SK-N-MC (cell line): ENCODE data around the gene HINFP.
A peak's percentile ranks its signal among the peaks of the same experiment; 100 is the strongest.

Source experiments
- DNase-seq: peaks from one replicate; pipeline ENCODE4 v3.0.0-alpha.2; 2011; ENCODE audit warnings: low read depth, low spot score
- H3K27ac ChIP-seq: fragments of 200-600 bp; sonication (generic); 2 replicates; pipeline ENCODE4 v1.5.1; 2016; ENCODE audit warnings: mixed run types
- H3K36me3 ChIP-seq: fragments of 200-600 bp; sonication (generic); 2 replicates; pipeline ENCODE4 v1.6.1; 2017; ENCODE audit warnings: antibody characterized with exemption, low read length, mixed read lengths; ENCODE audit not compliant: insufficient read depth
- H3K4me3 ChIP-seq: fragments of 200-600 bp; sonication (generic); 2 replicates; pipeline ENCODE4 v1.5.1; 2016
- H3K9ac ChIP-seq: fragments of 200-600 bp; sonication (generic); 2 replicates; pipeline ENCODE4 v1.8.0; 2017; ENCODE audit warnings: mixed run types, mixed read lengths; ENCODE audit not compliant: insufficient read length
- H3K9me3 ChIP-seq: fragments of 200-600 bp; sonication (generic); 2 replicates; pipeline ENCODE4 v1.6.1; 2017; ENCODE audit warnings: low read depth, mild to moderate bottlenecking, antibody characterized with exemption, low read length, moderate library complexity, mixed read lengths
- EZH2 ChIP-seq: fragments of 200-600 bp; sonication (generic); IDR thresholded peaks from one replicate; pipeline ENCODE4 v1.6.1; 2017; ENCODE audit warnings: antibody characterized with exemption
- FOXP2 ChIP-seq: optimal IDR thresholded peaks from 2 replicates; pipeline ENCODE3; 2011; ENCODE audit warnings: mild to moderate bottlenecking, moderate library complexity; ENCODE audit not compliant: insufficient read depth; ENCODE audit errors: extremely low read length, control extremely low read depth
- POLR2AphosphoS5 ChIP-seq: IDR thresholded peaks from 2 replicates; pipeline ENCODE4 v1.6.1; 2012; ENCODE audit warnings: mild to moderate bottlenecking, low read depth, low read length, borderline replicate concordance

The HINFP gene

DNA sequence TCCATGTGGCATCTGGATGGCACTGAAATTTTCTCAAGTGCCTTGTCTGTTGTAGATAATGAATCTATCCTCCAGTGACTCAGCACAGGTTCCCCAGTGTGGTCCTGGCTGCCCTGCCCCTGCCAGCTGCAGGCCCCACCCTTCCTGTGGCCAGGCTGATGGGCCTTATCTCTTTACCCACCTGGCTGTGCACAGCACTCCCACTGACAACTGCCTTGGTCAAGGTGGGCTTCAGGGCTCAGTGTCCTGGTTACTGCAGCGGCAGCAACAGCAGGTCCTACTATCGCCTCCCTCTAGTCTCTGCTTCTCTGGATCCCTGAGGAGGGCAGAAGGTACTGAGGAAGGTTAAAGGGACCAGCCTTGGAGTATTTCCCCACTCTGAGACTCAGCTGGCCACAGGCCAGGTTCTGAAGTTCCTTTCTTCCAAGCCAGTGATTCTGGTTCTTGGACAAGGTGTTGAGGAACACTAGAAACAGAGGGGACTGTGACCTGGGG, 33.6 kb upstream of the HINFP start:
- Histone ChIP-seq H3K9me3 (no peaks in the 10 kb centered on the region), H3K9ac (no peak overlapping the region), H3K4me3 (no peak overlapping the region), H3K27ac (no peak overlapping the region), H3K36me3 (peaks cover 13% of the 10 kb centered on the region)
- no peak for TF ChIP-seq POLR2AphosphoS5
- TF ChIP-seq EZH2 = no peak
- TF ChIP-seq FOXP2 = no peak
- DNase-seq = no peak

DNA sequence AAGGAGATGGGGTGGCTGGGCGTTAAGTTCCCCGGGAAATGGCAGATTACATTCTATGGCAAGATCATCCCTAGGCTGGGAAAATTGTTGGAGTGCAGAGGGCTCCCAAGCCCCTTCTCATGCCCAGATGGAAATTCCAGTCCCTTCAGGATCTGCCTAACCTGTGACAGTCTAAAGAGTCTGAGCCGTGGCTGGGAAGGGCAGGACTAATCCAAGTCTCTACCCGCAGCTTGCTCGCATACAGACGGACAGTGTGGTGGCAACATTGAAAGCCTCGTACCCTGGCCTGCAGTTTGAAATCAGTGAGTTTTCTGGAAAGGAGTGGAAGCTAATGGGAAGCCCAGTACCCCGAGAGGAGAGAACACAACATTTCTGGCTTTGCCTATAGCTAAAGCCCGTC, 33.0 kb upstream of the HINFP start:
- Histone ChIP-seq H3K36me3 (peaks cover 19% of the 10 kb centered on the region), H3K4me3 (no peak overlapping the region), H3K9ac (no peak overlapping the region), H3K27ac (no peak overlapping the region), H3K9me3 (no peaks in the 10 kb centered on the region)
- TF ChIP-seq EZH2 = no peak
- TF ChIP-seq POLR2AphosphoS5 = no peak
- TF ChIP-seq FOXP2 = no peak
- DNase-seq = no peak

DNA sequence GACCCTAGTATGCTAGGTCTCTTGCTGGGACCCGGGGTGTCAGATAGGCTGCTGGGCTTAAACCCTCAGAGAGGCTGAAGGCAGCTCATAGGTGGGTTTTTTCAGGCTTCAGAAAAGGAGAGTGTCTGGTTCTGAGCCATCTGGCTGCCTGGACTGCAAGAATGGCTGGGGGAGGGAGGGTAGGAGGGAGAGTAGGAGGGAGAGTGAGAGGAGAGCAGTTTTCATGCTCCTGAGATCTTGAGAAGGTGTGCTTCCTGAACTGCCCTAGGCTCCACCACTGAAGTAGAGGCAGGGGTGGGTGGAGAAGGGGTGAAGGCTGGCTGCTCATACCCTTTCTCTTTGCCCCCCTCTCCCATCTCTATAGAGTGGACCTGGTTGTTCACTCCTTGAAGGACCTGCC, 32.1 kb upstream of the HINFP start:
- TF ChIP-seq EZH2 = no peak
- TF ChIP-seq POLR2AphosphoS5 = no peak
- no peak for TF ChIP-seq FOXP2
- Histone ChIP-seq H3K36me3 (peaks cover 27% of the 10 kb centered on the region), H3K9me3 (no peaks in the 10 kb centered on the region), H3K9ac (no peak overlapping the region), H3K27ac (no peak overlapping the region), H3K4me3 (no peak overlapping the region)
- DNase-seq = no peak

DNA sequence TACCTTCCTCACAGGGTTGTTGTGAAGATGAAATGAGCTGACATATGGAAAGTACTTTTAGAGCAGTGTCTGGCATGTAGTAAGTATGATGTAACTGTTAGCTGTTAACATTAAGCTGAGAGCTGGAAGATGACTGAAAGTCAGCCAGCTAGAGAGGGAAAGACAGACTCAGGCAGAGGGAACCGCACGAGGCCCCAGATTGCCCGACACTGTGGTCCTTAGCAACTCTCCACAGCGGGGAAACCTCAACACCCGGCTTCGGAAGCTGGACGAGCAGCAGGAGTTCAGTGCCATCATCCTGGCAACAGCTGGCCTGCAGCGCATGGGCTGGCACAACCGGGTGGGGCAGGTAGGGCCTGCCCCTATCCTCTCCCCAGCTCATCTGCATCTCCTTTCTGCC, 30.2 kb upstream of the HINFP start:
- Histone ChIP-seq H3K36me3 (peaks cover 30% of the 10 kb centered on the region), H3K4me3 (no peak overlapping the region), H3K9me3 (no peaks in the 10 kb centered on the region), H3K9ac (no peak overlapping the region), H3K27ac (peak overlapping the region; percentile 83)
- no peak for TF ChIP-seq FOXP2
- DNase-seq = no peak

DNA sequence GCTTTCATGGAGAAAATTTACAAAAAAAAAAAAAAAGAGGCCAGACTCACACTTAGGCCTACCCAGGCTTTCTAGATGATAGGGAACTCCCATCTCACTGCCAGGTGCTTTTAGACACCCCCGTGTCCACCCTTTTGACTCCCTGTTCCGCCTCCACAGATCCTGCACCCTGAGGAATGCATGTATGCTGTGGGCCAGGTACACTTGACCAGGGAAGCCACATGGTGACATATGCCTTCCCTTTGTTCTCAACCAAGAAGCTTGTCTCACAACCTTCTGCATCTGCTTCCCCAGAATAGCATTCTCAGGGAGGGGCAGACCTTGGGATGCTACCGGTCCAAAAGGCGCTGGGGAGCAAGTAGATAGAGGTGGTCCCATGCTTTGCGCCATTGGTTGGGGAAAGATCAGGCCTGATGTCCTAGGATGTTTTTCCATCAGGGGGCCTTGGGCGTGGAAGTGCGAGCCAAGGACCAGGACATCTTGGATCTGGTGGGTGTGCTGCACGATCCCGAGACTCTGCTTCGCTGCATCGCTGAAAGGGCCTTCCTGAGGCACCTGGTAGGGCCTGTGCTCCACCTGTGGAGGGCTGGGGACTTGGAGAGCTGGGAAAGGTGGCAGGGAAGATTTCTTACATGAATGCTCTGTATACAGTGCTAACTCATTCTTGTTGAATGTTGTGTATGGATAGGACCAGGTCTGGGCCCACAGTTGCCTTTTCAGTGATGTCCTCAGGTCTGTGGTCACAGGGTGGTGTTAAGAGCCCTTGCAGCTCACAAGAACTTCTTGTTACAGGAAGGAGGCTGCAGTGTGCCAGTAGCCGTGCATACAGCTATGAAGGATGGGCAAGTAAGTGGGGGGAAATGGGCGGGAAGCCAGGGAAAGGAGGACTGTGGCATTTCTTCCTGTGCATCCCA, 29.2 kb upstream of the HINFP start:
- Histone ChIP-seq H3K9ac (peak overlapping the region; percentile 97), H3K4me3 (peak overlapping the region; percentile 99), H3K27ac (peak overlapping the region; percentile 83), H3K9me3 (no peaks in the 10 kb centered on the region), H3K36me3 (peaks cover 40% of the 10 kb centered on the region)
- no peak for DNase-seq
- TF ChIP-seq FOXP2 (no peak), POLR2AphosphoS5 (no peak; the same call in 1 of the 2 replicates), EZH2 (no peak)

DNA sequence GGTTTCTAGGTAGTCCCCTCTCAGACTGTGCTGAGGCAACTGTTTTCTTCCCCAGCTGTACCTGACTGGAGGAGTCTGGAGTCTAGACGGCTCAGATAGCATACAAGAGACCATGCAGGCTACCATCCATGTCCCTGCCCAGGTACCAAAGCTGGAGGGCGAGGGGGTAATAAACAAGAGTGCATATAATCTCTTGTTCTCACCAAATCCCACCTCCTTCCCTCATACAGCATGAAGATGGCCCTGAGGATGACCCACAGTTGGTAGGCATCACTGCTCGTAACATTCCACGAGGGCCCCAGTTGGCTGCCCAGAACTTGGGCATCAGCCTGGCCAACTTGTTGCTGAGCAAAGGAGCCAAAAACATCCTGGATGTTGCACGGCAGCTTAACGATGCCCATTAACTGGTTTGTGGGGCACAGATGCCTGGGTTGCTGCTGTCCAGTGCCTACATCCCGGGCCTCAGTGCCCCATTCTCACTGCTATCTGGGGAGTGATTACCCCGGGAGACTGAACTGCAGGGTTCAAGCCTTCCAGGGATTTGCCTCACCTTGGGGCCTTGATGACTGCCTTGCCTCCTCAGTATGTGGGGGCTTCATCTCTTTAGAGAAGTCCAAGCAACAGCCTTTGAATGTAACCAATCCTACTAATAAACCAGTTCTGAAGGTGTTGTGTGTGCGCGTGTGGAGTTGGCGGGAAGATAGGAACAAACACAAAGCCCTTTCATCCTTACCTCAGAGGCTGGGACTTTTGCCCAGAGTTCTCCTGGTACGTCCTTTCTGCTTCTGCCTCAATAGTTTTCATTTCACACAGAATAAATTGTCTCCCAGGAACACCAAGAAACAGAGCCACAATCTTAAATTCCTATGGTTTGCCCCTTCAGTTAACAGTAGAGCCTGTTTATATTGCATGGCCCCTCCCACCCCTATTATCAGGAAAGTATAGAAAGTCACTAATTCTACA, 28.2 kb upstream of the HINFP start:
- H3K36me3 ChIP-seq = peaks cover 50% of the 10 kb centered on the region
- DNase-seq = no peak
- TF ChIP-seq POLR2AphosphoS5 (0 out of 2 replicates have a peak, but pooled peaks have one; percentile 14), EZH2 (no peak)
- peak overlapping the region; percentile 86 for H3K27ac ChIP-seq
- H3K4me3 ChIP-seq = peak overlapping the region; percentile 99
- H3K9ac ChIP-seq = peak overlapping the region; percentile 97
- H3K9me3 ChIP-seq = no peaks in the 10 kb centered on the region

DNA sequence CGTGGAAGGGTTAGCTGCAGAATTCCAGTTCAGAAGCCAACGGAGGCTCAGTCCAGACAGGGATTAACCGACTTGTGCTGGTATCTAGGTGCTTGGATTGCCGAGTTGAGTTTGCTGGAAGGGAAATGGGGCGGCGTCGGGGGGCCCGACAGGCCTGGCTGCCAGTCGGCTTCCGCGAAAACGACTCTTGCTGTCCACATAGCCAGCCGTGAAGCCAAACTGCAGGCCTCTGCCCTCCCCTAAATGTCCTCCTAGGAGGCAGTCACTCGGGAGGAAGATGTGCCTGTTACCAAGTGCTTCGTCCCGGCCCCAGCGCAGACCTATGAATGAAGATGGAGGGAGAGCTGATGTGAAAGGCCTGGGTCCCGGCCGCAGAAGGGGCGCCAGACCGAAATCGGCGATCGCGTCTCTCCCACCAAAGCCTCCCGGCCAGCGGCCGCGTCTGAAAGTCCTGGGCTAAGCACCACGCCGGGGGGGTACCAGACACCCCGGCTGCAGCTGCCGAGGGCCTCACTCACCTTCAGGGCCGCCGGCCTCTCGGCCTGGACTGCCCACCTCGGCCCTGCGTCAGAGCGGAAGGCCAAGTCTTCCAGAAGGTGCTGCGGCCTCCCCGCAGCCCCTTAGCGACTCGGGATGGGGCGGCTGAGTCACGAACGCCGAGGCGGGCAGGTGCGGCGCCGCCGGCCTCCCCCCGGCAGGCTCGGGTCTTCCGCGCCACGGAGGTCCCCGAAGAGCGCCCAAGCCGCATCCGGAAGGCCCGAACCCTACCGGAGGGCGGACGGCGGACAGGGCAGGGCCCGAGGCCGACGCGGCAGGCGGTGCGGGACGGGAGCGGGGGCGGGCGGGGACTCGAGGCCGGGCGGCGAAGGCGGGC, 27.2 kb upstream of the HINFP start:
- H3K4me3 ChIP-seq = peak overlapping the region; percentile 99
- peak overlapping the region; percentile 86 for H3K27ac ChIP-seq
- H3K9ac ChIP-seq = peak overlapping the region; percentile 97
- DNase-seq = no peak
- H3K9me3 ChIP-seq = no peaks in the 10 kb centered on the region
- TF ChIP-seq FOXP2 = no peak
- no peak for TF ChIP-seq EZH2
- TF ChIP-seq POLR2AphosphoS5 = peak; percentile 60; the same call in 1 of the 2 replicates
- H3K36me3 ChIP-seq = peaks cover 56% of the 10 kb centered on the region

DNA sequence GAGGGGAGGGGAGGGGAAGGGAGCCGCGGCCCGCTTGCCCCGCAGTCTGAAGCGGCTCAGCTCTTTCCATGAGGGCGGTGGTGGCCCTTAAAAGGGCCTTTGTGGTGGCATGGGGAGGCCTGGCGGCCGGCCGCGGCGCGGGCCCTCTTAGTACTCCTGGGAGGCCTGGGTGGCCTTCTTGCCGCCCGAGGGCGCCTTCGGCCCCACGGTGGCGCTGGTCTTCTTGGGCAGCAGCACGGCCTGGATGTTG, 26.6 kb upstream of the HINFP start:
- H3K27ac ChIP-seq = peak overlapping the region; percentile 86
- peaks cover 56% of the 10 kb centered on the region for H3K36me3 ChIP-seq
- H3K4me3 ChIP-seq = peak overlapping the region; percentile 99
- H3K9ac ChIP-seq = peak overlapping the region; percentile 97
- no peaks in the 10 kb centered on the region for H3K9me3 ChIP-seq
- TF ChIP-seq FOXP2 (no peak), POLR2AphosphoS5 (no peak)
- DNase-seq = no peak
